HG03066 (cell line): ENCODE measurements around the gene MEAF6.

Experiments
- ATAC-seq: cut with Tn5 transposase; IDR thresholded peaks from one replicate; pipeline ENCODE4 v1.9.1; 2021; ENCODE audit warnings: low read depth; ENCODE audit not compliant: unreplicated experiment

MEAF6 gene

DNA sequence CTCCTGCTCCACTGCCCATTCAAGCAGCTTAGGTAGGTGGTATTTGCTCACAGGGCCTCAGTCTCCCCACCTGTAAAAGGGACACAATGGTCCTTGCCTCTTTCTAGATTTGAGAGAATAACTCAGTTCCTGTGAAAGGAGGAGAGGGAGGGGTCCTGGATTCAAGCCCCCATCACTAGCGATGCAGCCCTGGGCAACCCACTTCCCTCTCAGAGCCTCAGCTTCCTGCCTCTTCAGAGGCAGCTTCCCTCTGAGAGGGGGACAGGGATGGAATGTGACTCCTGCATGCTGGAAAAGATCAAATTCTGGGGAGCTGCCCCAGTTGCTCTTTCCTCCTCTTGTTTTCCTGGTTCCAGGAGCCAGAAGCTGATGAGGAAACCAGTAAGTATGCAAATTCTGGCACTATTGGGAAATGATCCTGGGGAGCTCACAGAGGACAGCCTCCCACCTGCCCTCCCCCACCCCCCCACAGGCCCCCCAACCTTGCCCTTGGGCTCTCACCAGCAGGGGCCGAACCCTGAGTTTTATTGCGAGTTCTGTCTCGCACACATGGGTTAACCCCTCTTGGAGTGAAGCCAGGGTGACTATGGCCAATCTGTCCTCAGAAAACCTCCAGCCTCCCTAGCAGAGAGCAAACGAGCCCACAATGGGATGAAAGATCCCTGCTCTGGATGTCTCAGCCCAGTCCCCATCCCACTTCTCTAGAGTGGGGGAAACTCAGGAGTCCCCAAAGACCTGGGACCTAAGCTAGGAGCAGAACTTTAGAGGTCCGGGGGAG lies 28.5 kb downstream of the MEAF6 start:
- no peak for ATAC-seq

DNA sequence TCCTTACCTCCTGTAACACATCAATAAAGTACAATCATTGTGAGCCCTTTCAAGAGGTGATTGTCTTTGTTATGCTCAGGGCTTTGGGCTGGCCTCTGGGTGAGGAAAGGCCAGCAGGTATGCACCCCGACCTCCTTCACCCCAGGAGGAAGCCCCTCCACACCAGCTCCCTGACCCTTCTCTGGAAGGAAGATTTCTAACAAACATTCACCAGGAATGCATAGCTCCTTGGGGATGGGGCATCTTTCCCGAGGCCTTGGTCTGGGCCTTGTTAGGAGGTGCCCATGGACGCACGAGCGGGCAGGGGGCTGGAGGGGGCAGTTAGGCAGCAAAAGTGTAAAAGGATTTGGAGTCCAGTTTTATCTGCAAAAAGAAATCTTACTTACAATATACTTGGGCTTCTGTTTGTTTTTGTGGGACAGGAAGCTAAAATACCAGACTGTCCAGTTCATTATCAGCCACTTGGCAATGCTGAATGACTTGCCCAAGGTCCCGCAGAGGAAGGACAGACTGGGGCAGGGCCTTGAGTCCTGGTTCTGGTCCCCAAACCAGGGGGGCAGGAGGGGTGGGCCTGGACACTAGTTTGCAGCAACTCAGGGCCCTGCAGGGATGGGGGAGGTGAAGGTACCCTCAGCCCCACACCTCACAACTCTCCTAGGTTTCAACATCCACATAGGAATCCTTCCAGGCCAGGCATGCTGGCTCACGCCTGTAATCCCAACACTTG lies 30.1 kb downstream of the MEAF6 start:
- no peak for ATAC-seq

GRCh38 chr1:37483785-37484184 lies 30.8 kb downstream of the MEAF6 start:
- ATAC-seq: no peak

GRCh38 chr1:37482796-37483744 lies 31.5 kb downstream of the MEAF6 start:
- ATAC-seq: no peak

DNA sequence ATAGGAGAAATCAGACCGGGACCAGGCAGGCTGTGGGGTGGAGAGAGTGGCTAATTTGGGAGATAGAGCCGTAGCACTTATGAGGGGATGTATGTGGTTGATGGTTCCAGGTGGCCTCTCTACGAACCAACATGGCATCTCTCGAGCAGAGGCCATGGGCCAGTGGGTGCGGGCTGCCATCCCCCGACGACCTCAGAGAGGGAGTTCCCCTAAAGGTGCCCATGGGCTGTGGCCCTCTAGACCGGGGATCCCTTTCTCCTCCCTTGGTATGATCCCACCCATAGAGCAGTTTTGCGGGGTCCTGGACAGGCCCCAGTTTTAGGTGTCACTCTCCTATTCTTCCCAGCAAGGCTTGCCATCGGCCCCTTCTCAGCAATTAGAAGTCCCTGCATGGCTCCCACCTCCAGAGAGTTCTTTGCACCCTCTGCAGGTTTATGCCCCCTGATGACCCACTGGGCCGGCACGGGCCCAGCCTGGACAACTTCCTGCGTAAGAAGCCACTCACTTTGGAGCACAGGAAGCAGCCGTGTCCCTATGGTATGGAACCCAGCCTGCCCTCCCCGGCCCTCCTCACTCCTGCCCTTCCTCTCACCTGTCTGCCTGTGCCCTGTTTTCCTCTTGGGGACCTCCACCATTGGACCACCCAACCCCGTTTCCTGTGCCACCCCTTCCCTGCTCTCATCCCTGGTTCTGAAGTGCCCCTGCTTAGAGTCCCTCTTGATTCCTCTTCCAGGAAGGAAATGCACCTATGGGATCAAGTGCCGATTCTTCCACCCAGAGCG lies 32.4 kb downstream of the MEAF6 start:
- ATAC-seq: no peak

DNA sequence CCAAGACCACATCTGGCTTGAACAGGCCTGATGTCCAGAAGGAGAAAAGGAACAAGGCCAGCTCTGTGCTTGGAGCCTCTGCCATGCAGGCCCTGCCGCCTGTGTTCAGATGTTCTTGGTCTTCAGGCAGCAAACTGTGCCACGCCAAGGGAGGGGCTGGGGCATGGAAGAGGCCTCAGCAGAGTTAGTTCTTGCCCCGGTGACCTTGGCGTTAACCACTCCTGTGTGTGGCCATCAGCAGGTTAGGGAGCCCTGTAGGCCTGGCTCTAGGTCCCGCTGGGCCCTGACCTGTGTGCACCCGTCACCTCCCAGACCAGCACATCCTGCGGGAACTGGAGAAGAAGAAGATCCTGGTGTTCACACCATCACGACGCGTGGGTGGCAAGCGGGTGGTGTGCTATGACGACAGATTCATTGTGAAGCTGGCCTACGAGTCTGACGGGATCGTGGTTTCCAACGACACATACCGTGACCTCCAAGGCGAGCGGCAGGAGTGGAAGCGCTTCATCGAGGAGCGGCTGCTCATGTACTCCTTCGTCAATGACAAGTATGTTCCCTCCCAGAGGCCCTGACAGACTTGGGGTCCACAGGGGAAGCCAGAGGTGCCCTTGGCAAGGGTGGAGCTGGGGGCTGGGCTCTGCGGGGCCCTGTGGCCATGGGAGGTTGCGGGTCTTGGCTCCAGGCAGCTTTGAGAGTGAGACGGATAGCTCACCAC lies 33.1 kb downstream of the MEAF6 start:
- no peak for ATAC-seq

DNA sequence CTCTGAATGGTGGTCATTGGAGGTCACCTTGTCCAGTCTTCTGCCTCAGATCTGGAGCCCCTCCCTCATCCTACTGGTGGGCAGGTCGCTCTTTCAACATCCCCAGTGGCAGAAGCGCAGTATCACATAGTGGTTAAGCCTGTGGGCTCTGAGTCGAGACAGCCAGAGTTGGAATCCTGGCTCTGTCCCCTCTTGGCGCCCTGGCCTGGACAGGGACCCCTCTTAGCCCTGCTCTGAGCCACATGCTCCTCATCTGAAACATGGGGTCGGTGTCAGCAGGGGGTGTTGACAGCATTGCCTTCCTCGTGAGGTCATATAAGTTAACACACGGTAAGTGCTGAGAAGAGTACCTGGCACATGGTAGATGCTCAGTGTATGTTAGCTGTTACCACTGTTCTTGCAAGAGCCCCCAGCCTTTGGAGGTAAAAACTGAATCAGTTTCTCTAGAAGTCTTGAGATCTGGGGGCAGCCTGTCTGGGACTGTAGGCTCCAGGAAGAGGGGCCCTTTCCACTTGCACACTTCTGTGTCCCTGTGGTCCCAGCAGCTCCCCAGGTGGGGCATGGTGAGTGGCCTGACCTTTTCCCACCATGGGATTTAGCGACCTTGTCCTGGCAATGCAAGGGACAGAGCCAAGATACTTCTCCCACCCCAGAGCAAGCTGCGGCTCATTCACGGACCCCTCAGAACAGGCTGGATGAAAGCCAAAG lies 33.8 kb downstream of the MEAF6 start:
- no peak for ATAC-seq

DNA sequence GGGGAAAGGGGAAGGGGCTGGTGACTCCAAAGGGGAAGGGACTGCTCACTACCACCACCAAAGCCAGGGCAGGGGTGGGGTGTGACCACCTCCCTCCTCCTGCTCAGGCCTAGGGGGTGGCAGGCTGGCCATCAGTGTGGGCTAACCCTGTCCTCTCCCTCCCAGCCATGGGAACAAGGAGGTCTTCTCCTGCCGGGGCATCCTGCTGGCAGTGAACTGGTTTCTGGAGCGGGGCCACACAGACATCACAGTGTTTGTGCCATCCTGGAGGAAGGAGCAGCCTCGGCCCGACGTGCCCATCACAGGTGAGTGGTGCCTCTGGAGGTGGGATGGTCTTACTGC lies 34.5 kb downstream of the MEAF6 start:
- ATAC-seq: no peak

DNA sequence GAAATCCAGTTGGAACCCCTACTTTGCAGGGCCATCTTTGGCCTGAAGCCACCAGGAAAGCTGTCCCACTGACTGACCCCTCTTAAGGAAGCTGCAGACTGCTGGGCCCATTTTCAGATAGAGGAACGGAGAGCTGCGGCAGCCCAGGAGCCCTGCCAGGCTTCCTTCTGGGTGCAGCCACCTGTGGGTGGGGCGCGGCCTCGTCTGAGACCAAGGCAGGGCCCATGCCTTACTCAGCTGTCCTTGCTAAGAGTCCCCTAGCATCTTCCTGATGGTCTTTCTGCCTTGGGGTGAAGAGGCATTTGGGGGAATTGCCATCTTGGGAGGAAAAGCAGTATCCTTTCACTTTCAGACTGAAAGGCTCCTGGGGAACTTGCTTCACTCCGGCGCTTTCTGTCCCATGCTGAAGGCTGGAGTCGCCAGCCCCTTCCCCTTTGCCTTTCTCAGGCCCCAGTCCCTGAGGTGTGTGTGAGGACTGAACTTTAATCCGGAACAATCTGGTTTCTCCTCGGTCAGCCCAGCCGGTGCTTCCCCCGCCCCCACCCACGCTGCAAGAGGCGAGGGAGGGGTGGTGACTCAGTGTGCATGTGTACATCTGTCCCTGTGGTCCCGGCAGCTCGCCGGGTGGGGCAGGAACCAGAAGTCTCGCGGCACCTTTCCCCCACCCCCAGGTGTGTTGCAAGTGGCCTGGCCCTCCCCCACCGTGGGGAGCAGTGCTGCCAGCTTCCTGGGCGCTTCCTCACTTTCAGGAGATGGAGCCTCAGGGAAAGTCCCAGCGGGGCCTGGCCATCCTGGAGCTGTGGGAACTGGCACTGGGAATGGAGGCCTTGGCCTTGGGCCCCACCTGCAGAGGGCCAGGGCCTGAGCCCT lies 35.1 kb downstream of the MEAF6 start:
- ATAC-seq: peak; percentile 43

GRCh38 chr1:37478890-37479254 lies 35.7 kb downstream of the MEAF6 start:
- no peak for ATAC-seq

DNA sequence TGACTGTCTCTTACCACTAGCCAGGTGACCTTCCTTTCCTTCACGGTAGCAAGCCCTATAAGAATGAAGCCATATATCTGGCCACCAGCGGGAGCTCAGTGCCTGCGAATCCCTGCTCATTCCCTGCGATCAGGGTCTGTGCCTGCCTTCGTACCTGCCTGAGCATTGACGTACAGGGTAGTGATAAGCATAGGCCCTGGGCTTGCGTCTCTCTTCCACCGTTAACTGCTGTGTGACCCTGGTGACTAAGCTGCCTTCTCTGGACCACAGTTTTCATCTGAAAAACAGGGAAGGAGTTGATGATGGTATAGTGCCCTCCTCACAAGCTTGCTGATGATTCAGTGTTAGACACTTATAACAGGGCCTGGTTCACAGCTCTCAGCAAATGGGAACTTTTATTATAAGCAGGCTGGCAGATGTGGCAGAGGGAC lies 36.1 kb downstream of the MEAF6 start:
- ATAC-seq: no peak

DNA sequence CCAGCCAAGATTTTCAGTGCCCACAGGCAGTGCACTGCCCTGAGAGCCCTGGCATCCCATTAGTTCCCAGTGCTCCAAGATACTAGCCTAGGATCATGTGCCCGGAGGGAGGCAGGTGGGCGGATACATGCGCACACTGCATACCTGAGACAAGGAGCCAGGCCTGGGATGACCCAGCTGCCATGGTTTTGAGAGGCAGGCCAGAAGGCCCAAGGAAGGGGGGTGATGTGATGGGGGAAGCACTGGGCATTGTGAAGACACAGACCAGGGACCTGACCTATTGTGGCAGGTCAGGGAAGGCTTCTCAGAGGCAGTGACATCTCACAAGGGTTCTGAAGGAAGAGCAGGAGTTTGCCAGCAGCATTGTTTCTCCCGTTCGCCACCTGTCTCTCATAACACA lies 36.6 kb downstream of the MEAF6 start:
- no peak for ATAC-seq

- peak; percentile 34 for ATAC-seq
Observed at GRCh38 chr1:37477198-37477931, 37.2 kb downstream of the MEAF6 start.

DNA sequence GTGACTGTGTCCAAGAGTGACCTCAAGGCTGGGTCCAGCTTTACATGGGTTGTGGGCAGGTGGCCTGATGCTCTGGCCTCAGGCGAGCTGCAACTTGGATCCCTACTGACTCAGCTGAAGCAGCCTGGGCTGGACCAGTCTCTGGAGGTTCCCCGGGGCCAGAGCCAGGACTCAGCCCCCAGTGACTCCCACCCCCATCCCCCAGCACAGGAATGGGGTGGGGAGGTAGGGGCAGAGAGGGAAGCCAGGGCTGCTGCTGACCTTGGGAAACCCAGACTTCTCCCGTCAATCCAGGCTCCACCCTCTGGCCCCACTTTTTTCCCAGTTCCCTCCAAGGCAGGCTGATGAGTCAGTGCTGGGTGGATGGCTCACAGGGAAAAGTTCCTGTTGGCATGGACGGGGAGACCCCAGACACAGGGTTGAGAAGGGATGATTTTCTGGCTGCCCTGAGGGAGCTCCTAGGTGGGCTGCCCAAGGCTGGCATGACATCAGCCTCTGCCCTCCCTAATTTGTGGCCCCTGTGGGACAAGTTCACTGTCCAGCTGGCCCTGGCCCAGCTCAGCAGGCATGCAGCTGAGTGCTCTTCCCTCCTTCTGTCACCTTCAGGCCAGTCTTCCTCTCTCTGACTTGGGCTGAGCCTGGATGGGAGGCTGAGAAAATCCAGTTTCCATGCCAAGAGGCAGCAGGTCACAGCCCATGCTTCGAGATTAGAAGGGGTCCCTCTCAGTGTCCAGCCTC lies 37.9 kb downstream of the MEAF6 start:
- ATAC-seq: no peak

GRCh38 chr1:37476087-37476452 lies 38.5 kb downstream of the MEAF6 start:
- ATAC-seq: no peak

GRCh38 chr1:37475380-37476086 lies 39.0 kb downstream of the MEAF6 start:
- ATAC-seq: no peak
